ENCODE measurements around the gene AKT2.

Gene AKT2

GRCh38 chr19:40237791-40238190, 47.4 kb downstream of the AKT2 start:
- H3K27me3 ChIP-seq (ENCODE audit: control insufficient read depth, insufficient read depth, low read length): no peaks in the 10 kb centered on the region
- H3K36me3 ChIP-seq (ENCODE audit: control insufficient read depth, insufficient read depth, low read length): peaks cover 59% of the 10 kb centered on the region
- no peaks in the 10 kb centered on the region for H3K4me1 ChIP-seq (ENCODE audit: control insufficient read depth, insufficient read depth, low read length)
- no peaks in the 10 kb centered on the region for H3K9me3 ChIP-seq (ENCODE audit: control insufficient read depth, insufficient read depth, low read length)
- H3K9ac ChIP-seq (ENCODE audit: low read depth, low read length): no peak overlapping the region
- no peak overlapping the region for H3K4me3 ChIP-seq (ENCODE audit: low read depth, low read length)

GRCh38 chr19:40236366-40236765, 48.8 kb downstream of the AKT2 start:
- no peaks in the 10 kb centered on the region for H3K9me3 ChIP-seq (ENCODE audit: control insufficient read depth, insufficient read depth, low read length)
- H3K36me3 ChIP-seq (ENCODE audit: control insufficient read depth, insufficient read depth, low read length): peaks cover 50% of the 10 kb centered on the region
- no peak overlapping the region for H3K4me3 ChIP-seq (ENCODE audit: low read depth, low read length)

GRCh38 chr19:40236026-40236355, 49.2 kb downstream of the AKT2 start:
- Histone ChIP-seq H3K9ac (ENCODE audit: low read depth, low read length) (no peak overlapping the region), H3K4me3 (ENCODE audit: low read depth, low read length) (no peak overlapping the region), H3K9me3 (ENCODE audit: control insufficient read depth, insufficient read depth, low read length) (no peaks in the 10 kb centered on the region), H3K4me1 (ENCODE audit: control insufficient read depth, insufficient read depth, low read length) (peaks cover 9% of the 10 kb centered on the region), H3K36me3 (ENCODE audit: control insufficient read depth, insufficient read depth, low read length) (peaks cover 47% of the 10 kb centered on the region), H3K27me3 (ENCODE audit: control insufficient read depth, insufficient read depth, low read length) (no peaks in the 10 kb centered on the region)

More at GRCh38 chr19:40236366-40236765, 48.8 kb downstream of the AKT2 start:
- no peaks in the 10 kb centered on the region for H3K27me3 ChIP-seq (ENCODE audit: control insufficient read depth, insufficient read depth, low read length)
- H3K4me1 ChIP-seq (ENCODE audit: control insufficient read depth, insufficient read depth, low read length): peaks cover 6% of the 10 kb centered on the region
- H3K9ac ChIP-seq (ENCODE audit: low read depth, low read length): no peak overlapping the region

- no peak overlapping the region for H3K4me3 ChIP-seq (ENCODE audit: low read depth, low read length)
- peaks cover 45% of the 10 kb centered on the region for H3K36me3 ChIP-seq (ENCODE audit: control insufficient read depth, insufficient read depth, low read length)
- H3K4me1 ChIP-seq (ENCODE audit: control insufficient read depth, insufficient read depth, low read length): peaks cover 9% of the 10 kb centered on the region
- H3K27me3 ChIP-seq (ENCODE audit: control insufficient read depth, insufficient read depth, low read length): no peaks in the 10 kb centered on the region
- no peak overlapping the region for H3K9ac ChIP-seq (ENCODE audit: low read depth, low read length)
- H3K9me3 ChIP-seq (ENCODE audit: control insufficient read depth, insufficient read depth, low read length): no peaks in the 10 kb centered on the region
Measured at GRCh38 chr19:40235238-40236025, 49.7 kb downstream of the AKT2 start.

- H3K36me3 ChIP-seq (ENCODE audit: control insufficient read depth, insufficient read depth, low read length): peaks cover 39% of the 10 kb centered on the region
- H3K9me3 ChIP-seq (ENCODE audit: control insufficient read depth, insufficient read depth, low read length): no peaks in the 10 kb centered on the region
- peaks cover 9% of the 10 kb centered on the region for H3K4me1 ChIP-seq (ENCODE audit: control insufficient read depth, insufficient read depth, low read length)
- H3K27me3 ChIP-seq (ENCODE audit: control insufficient read depth, insufficient read depth, low read length): peaks cover under 1% of the 10 kb centered on the region
- H3K9ac ChIP-seq (ENCODE audit: low read depth, low read length): no peak overlapping the region
- no peak overlapping the region for H3K4me3 ChIP-seq (ENCODE audit: low read depth, low read length)
Measured at GRCh38 chr19:40234429-40235237, 50.5 kb downstream of the AKT2 start.

GRCh38 chr19:40233811-40234389, 51.2 kb downstream of the AKT2 start:
- H3K4me1 ChIP-seq (ENCODE audit: control insufficient read depth, insufficient read depth, low read length): peaks cover 9% of the 10 kb centered on the region
- peaks cover 4% of the 10 kb centered on the region for H3K27me3 ChIP-seq (ENCODE audit: control insufficient read depth, insufficient read depth, low read length)
- H3K9me3 ChIP-seq (ENCODE audit: control insufficient read depth, insufficient read depth, low read length): no peaks in the 10 kb centered on the region
- no peak overlapping the region for H3K9ac ChIP-seq (ENCODE audit: low read depth, low read length)
- peaks cover 33% of the 10 kb centered on the region for H3K36me3 ChIP-seq (ENCODE audit: control insufficient read depth, insufficient read depth, low read length)
- H3K4me3 ChIP-seq (ENCODE audit: low read depth, low read length): no peak overlapping the region

- Histone ChIP-seq H3K4me3 (ENCODE audit: low read depth, low read length) (no peak overlapping the region), H3K36me3 (ENCODE audit: control insufficient read depth, insufficient read depth, low read length) (peaks cover 27% of the 10 kb centered on the region), H3K9ac (ENCODE audit: low read depth, low read length) (no peak overlapping the region), H3K4me1 (ENCODE audit: control insufficient read depth, insufficient read depth, low read length) (peaks cover 9% of the 10 kb centered on the region), H3K9me3 (ENCODE audit: control insufficient read depth, insufficient read depth, low read length) (no peaks in the 10 kb centered on the region), H3K27me3 (ENCODE audit: control insufficient read depth, insufficient read depth, low read length) (peaks cover 4% of the 10 kb centered on the region)
Measured at GRCh38 chr19:40232949-40233810, 52.0 kb downstream of the AKT2 start.

- Histone ChIP-seq H3K9ac (ENCODE audit: low read depth, low read length) (no peak overlapping the region), H3K4me1 (ENCODE audit: control insufficient read depth, insufficient read depth, low read length) (peaks cover 9% of the 10 kb centered on the region), H3K4me3 (ENCODE audit: low read depth, low read length) (no peak overlapping the region), H3K27me3 (ENCODE audit: control insufficient read depth, insufficient read depth, low read length) (peaks cover 6% of the 10 kb centered on the region), H3K36me3 (ENCODE audit: control insufficient read depth, insufficient read depth, low read length) (peaks cover 21% of the 10 kb centered on the region), H3K9me3 (ENCODE audit: control insufficient read depth, insufficient read depth, low read length) (no peaks in the 10 kb centered on the region)
Measured at GRCh38 chr19:40232479-40232878, 52.7 kb downstream of the AKT2 start.

GRCh38 chr19:40231544-40232424, 53.4 kb downstream of the AKT2 start:
- H3K9me3 ChIP-seq (ENCODE audit: control insufficient read depth, insufficient read depth, low read length): no peaks in the 10 kb centered on the region
- no peak overlapping the region for H3K4me3 ChIP-seq (ENCODE audit: low read depth, low read length)

GRCh38 chr19:40231057-40231456, 54.1 kb downstream of the AKT2 start:
- Histone ChIP-seq H3K4me1 (ENCODE audit: control insufficient read depth, insufficient read depth, low read length) (peaks cover 9% of the 10 kb centered on the region), H3K9ac (ENCODE audit: low read depth, low read length) (no peak overlapping the region)

More at GRCh38 chr19:40231544-40232424, 53.4 kb downstream of the AKT2 start:
- Histone ChIP-seq H3K36me3 (ENCODE audit: control insufficient read depth, insufficient read depth, low read length) (peaks cover 17% of the 10 kb centered on the region), H3K9ac (ENCODE audit: low read depth, low read length) (no peak overlapping the region), H3K27me3 (ENCODE audit: control insufficient read depth, insufficient read depth, low read length) (peaks cover 9% of the 10 kb centered on the region), H3K4me1 (ENCODE audit: control insufficient read depth, insufficient read depth, low read length) (peaks cover 9% of the 10 kb centered on the region)

More at GRCh38 chr19:40231057-40231456, 54.1 kb downstream of the AKT2 start:
- Histone ChIP-seq H3K9me3 (ENCODE audit: control insufficient read depth, insufficient read depth, low read length) (no peaks in the 10 kb centered on the region), H3K27me3 (ENCODE audit: control insufficient read depth, insufficient read depth, low read length) (peaks cover 9% of the 10 kb centered on the region), H3K36me3 (ENCODE audit: control insufficient read depth, insufficient read depth, low read length) (peaks cover 17% of the 10 kb centered on the region), H3K4me3 (ENCODE audit: low read depth, low read length) (no peak overlapping the region)
